ENCODE results near the gene RFTN1. TPM values are rescaled to one million over a fixed set of nuclear protein-coding genes. Genes with fewer than 3 reads are reported as not detected.

The RFTN1 gene
- total RNA-seq, 1 donor from 2014 or later, result 119 TPM

GRCh38 chr3:16290007-16290826 is 223.3 kb downstream of the RFTN1 start:
- DNase-seq (ENCODE audit: low spot score) (peak; percentile 74), ATAC-seq (peak; percentile 68)
- intact Hi-C loops (cut with DNase I), result no loop called here

- intact Hi-C loops (cut with DNase I), result loop anchor here (5.0 kb wide), 1 partner anchor 263 kb away; no protein-coding TSS in a partner anchor
- ATAC-seq, result no peak
- no peak for DNase-seq (ENCODE audit: low spot score)
Observed at GRCh38 chr3:16289144-16289889, 224.2 kb downstream of the RFTN1 start.

GRCh38 chr3:16288664-16289063 is 224.8 kb downstream of the RFTN1 start:
- intact Hi-C loops (cut with DNase I), result loop anchor here (5.0 kb wide), 1 partner anchor 264 kb away; no protein-coding TSS in a partner anchor
- ATAC-seq (peak; percentile 66), DNase-seq (ENCODE audit: low spot score) (no peak)

DNA sequence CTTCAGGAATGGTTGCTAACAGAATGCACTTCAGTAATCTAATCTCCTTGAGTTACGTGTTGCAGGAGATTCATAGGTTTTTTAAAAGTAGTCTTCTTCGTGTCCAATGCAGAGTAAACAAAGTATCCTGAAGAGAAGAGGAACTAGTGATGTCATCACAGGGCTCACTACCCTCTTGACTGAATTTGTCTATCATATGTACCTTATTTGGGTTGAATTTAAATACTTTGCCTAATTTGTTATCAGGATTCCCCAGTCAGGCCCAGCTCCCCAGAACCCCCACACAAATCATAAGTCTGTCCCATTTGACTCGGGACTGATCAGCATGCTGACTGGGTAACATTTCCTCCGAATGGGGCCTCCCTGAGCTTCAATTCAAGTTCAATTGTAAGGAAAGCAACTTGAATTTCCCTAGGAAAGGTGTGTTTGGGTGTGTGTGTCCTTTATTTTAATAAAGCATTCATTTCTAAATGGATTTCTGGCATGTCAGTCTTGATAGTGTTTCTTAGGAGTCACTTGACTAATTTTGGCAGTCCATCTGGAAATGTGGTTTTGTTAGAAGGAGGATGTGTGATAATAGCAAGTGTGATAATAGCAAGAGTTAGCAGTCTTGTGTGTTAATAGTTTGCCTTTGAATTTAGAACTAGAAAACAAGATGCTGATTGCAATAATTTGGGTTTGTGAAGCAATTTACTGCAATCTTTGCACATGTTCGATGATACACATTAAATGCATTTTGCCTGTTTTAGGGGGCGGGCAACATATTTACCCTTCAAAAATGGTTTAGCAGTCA is 226.6 kb downstream of the RFTN1 start:
- intact Hi-C loops (cut with DNase I), result loop anchor here (5.0 kb wide), 1 partner anchor 265 kb away; no protein-coding TSS in a partner anchor
- DNase-seq (ENCODE audit: low spot score) (no peak), ATAC-seq (peak; percentile 29)

GRCh38 chr3:16286161-16286560 is 227.3 kb downstream of the RFTN1 start:
- ATAC-seq, result no peak
- intact Hi-C loops (cut with DNase I), result loop anchor here (5.0 kb wide), 1 partner anchor 266 kb away; no protein-coding TSS in a partner anchor
- no peak for DNase-seq (ENCODE audit: low spot score)

DNA sequence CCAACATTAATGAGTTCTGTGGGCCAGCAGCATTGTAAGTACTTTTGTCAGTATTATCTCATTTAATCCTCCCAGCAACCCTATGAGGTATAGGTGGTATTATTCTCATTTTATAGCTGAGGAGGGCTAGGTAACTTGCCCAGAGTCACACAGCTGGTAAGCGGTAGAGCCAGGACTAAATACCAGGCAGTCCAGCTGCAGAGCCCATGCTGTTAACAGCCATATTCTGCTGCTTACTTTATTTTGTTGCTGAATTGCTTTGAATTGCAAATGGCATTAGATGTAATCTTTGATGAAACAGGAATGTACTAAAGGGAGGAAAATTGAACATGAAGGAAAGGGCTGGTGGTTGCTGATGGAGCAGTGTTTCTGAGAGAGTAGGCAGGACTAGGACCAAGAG is 228.9 kb downstream of the RFTN1 start:
- DNase-seq (ENCODE audit: low spot score) (no peak), ATAC-seq (no peak)
- intact Hi-C loops (cut with DNase I), result loop anchor here (5.0 kb wide), 1 partner anchor 268 kb away; no protein-coding TSS in a partner anchor

- intact Hi-C loops (cut with DNase I), result no loop called here
- DNase-seq (ENCODE audit: low spot score) (no peak), ATAC-seq (no peak)
Observed at GRCh38 chr3:16280671-16281070, 232.8 kb downstream of the RFTN1 start.

GRCh38 chr3:16279010-16279801 is 234.3 kb downstream of the RFTN1 start:
- peak; percentile 87 for ATAC-seq
- intact Hi-C loops (cut with DNase I), result no loop called here
- no peak for DNase-seq (ENCODE audit: low spot score)

GRCh38 chr3:16277471-16277870 is 236.0 kb downstream of the RFTN1 start:
- intact Hi-C loops (cut with DNase I), result no loop called here
- DNase-seq (ENCODE audit: low spot score), result no peak
- ATAC-seq, result no peak

- DNase-seq (ENCODE audit: low spot score) (no peak), ATAC-seq (no peak)
- intact Hi-C loops (cut with DNase I), result no loop called here
Observed at GRCh38 chr3:16273867-16274266, 239.6 kb downstream of the RFTN1 start.

DNA sequence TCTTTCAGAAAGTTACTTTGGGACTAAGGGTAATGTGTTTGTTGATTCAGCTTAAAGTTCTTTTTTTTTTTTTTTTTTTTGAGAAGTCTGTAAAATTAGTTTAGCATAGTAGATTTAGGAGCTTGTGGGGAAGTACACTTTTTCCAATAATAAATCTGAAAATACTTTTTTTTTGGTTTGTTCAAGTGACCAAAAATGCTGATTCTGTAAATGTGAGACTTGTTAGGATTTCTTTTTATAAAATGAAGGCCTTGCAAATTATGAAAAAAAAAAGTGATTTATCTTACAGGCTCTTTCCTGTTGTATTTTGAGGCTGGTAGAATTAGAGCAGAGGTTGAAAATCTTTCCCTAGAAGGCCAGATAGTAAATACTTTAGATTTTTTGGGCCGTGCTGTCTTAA is 240.9 kb downstream of the RFTN1 start:
- ATAC-seq (no peak), DNase-seq (ENCODE audit: low spot score) (no peak)
- intact Hi-C loops (cut with DNase I), result no loop called here

GRCh38 chr3:16270855-16271254 is 242.6 kb downstream of the RFTN1 start:
- intact Hi-C loops (cut with DNase I), result no loop called here
- DNase-seq (ENCODE audit: low spot score) (no peak), ATAC-seq (no peak)

- DNase-seq (ENCODE audit: low spot score) (no peak), ATAC-seq (no peak)
- intact Hi-C loops (cut with DNase I), result no loop called here
Observed at GRCh38 chr3:16266714-16267113, 246.8 kb downstream of the RFTN1 start.

Other genes with a start within 250 kb of the RFTN1 start
- gene DPH3, start 248.8 kb downstream of the RFTN1 start, total RNA-seq, result 19.4 TPM
- gene OXNAD1, start 248.5 kb downstream of the RFTN1 start, total RNA-seq, result 12.6 TPM
- gene DAZL, start 91.7 kb upstream of the RFTN1 start, total RNA-seq, result not detected

All from sciatic nerve (tissue), 2 donors.